ENCODE measurements around the gene OIP5. TPM values are rescaled to one million over a fixed set of nuclear protein-coding genes. Genes with fewer than 3 reads are reported as not detected.
"Not testable (repeated sequence)": the region's sequence is repeated elsewhere in the genome, so short reads cannot be mapped to it uniquely, and the experiment has no call there.

OIP5 gene
- total RNA-seq, 1 donor from 2014 or later: 1.1 TPM

GRCh38 chr15:41286665-41287333, 45.6 kb downstream of the OIP5 start:
- Mint-ChIP-seq H3K27ac (ENCODE audit: unreplicated experiment) (peak overlapping the region; percentile 65), H3K9me3 (ENCODE audit: low read depth) (no peaks in the 10 kb centered on the region), H3K27me3 (ENCODE audit: low read depth) (no peaks in the 10 kb centered on the region), H3K4me3 (ENCODE audit: unreplicated experiment) (no peak overlapping the region), H3K36me3 (ENCODE audit: low read depth) (peaks cover 19% of the 10 kb centered on the region), H3K4me1 (ENCODE audit: low read depth) (peaks cover 36% of the 10 kb centered on the region)
- TF ChIP-seq CTCF (IDR thresholded peaks at IDR 0.05): no peak
- no peak for DNase-seq (ENCODE audit: low spot score)

GRCh38 chr15:41285285-41285684, 47.1 kb downstream of the OIP5 start:
- Mint-ChIP-seq H3K4me3 (ENCODE audit: unreplicated experiment) (peak overlapping the region; percentile 97), H3K4me1 (ENCODE audit: low read depth) (peaks cover 39% of the 10 kb centered on the region), H3K36me3 (ENCODE audit: low read depth) (peaks cover 19% of the 10 kb centered on the region), H3K27ac (ENCODE audit: unreplicated experiment) (peak overlapping the region; percentile 96), H3K9me3 (ENCODE audit: low read depth) (no peaks in the 10 kb centered on the region), H3K27me3 (ENCODE audit: low read depth) (no peaks in the 10 kb centered on the region)
- DNase-seq (ENCODE audit: low spot score): no peak
- TF ChIP-seq CTCF (IDR thresholded peaks at IDR 0.05): no peak

- peak overlapping the region; percentile 97 for H3K4me3 Mint-ChIP-seq (ENCODE audit: unreplicated experiment)
- peaks cover 23% of the 10 kb centered on the region for H3K36me3 Mint-ChIP-seq (ENCODE audit: low read depth)
- H3K9me3 Mint-ChIP-seq (ENCODE audit: low read depth): no peaks in the 10 kb centered on the region
- TF ChIP-seq CTCF (IDR thresholded peaks at IDR 0.05): no peak
- DNase-seq (ENCODE audit: low spot score): no peak
- H3K27me3 Mint-ChIP-seq (ENCODE audit: low read depth): no peaks in the 10 kb centered on the region
- peaks cover 39% of the 10 kb centered on the region for H3K4me1 Mint-ChIP-seq (ENCODE audit: low read depth)
- H3K27ac Mint-ChIP-seq (ENCODE audit: unreplicated experiment): peak overlapping the region; percentile 96
Measured at GRCh38 chr15:41284427-41285177, 47.8 kb downstream of the OIP5 start.

- peak overlapping the region; percentile 96 for H3K27ac Mint-ChIP-seq (ENCODE audit: unreplicated experiment)
- TF ChIP-seq CTCF (IDR thresholded peaks at IDR 0.05): no peak
- peaks cover 39% of the 10 kb centered on the region for H3K4me1 Mint-ChIP-seq (ENCODE audit: low read depth)
- H3K36me3 Mint-ChIP-seq (ENCODE audit: low read depth): peaks cover 26% of the 10 kb centered on the region
- H3K4me3 Mint-ChIP-seq (ENCODE audit: unreplicated experiment): peak overlapping the region; percentile 97
- H3K27me3 Mint-ChIP-seq (ENCODE audit: low read depth): no peaks in the 10 kb centered on the region
- peak; percentile 99 for DNase-seq (ENCODE audit: low spot score)
- H3K9me3 Mint-ChIP-seq (ENCODE audit: low read depth): no peaks in the 10 kb centered on the region
Measured at GRCh38 chr15:41283653-41284426, 48.6 kb downstream of the OIP5 start.

GRCh38 chr15:41282980-41283652, 49.3 kb downstream of the OIP5 start:
- not testable (repeated sequence) for DNase-seq (ENCODE audit: low spot score); H3K27me3 Mint-ChIP-seq (ENCODE audit: low read depth)
- peak overlapping the region; percentile 91 for H3K27ac Mint-ChIP-seq (ENCODE audit: unreplicated experiment)

GRCh38 chr15:41282436-41282835, 50.0 kb downstream of the OIP5 start:
- not testable (repeated sequence) for H3K27me3 Mint-ChIP-seq (ENCODE audit: low read depth); H3K9me3 Mint-ChIP-seq (ENCODE audit: low read depth); DNase-seq (ENCODE audit: low spot score)
- peak overlapping the region; percentile 14 for H3K4me3 Mint-ChIP-seq (ENCODE audit: unreplicated experiment)
- peaks cover 38% of the 10 kb centered on the region for H3K4me1 Mint-ChIP-seq (ENCODE audit: low read depth)
- peak overlapping the region; percentile 91 for H3K27ac Mint-ChIP-seq (ENCODE audit: unreplicated experiment)
- H3K36me3 Mint-ChIP-seq (ENCODE audit: low read depth): peaks cover 26% of the 10 kb centered on the region

More at GRCh38 chr15:41282980-41283652, 49.3 kb downstream of the OIP5 start:
- Mint-ChIP-seq H3K4me3 (ENCODE audit: unreplicated experiment) (peak overlapping the region; percentile 97), H3K36me3 (ENCODE audit: low read depth) (peaks cover 27% of the 10 kb centered on the region), H3K4me1 (ENCODE audit: low read depth) (peaks cover 39% of the 10 kb centered on the region)
- not testable (repeated sequence) for H3K9me3 Mint-ChIP-seq (ENCODE audit: low read depth)

Data from chondrocyte (in vitro differentiated cells).